K562 (cell line): ENCODE data around the gene AGAP1. TPM values are rescaled to one million over a fixed set of nuclear protein-coding genes. Genes with fewer than 3 reads are reported as not detected.

Experiments
- ATAC-seq: fragments of 200-7000 bp; cut with Tn5 transposase; 3 replicates; pipeline ENCODE4 v1.9.1; 2020; ENCODE audit warnings: moderate library complexity
- BruUV-seq: library from RNA; stranded (reverse); fragments of 400-500 nt; replicated peaks from 2 replicates; lab custom pipeline; 2021; lab: Mats Ljungman, UMichigan
- CTCF ChIA-PET: fragments of 300-600 bp; formaldehyde crosslinking; extraction: SDS; loops from one replicate; lab custom pipeline; 2021; ENCODE audit warnings: low intra/inter-chr PET ratio; lab: Yijun Ruan, JAX
- POLR2A ChIA-PET: fragments of 300-600, 350-650 bp; sonication (Branson Sonifier 250); formaldehyde crosslinking; extraction: SDS; loops from one replicate; lab custom pipeline; 2021; ENCODE audit warnings: antibody characterized with exemption, inconsistent platforms; lab: Yijun Ruan, JAX
- DNase-seq, 4 experiments: peaks; one replicate each; pipeline versions ENCODE4 v3.0.0 to v3.0.0-alpha.2; 2011 to 2018; ENCODE audit warnings: low spot score in 3 of 4, mixed read lengths in 3 of 4; ENCODE audit errors: extremely low read depth in 1 of 4
- FAIRE-seq: peaks from 2 replicates; lab custom pipeline; 2011; peaks lifted over from hg19 to GRCh38; lab: Jason Lieb, UNC
- H2AFZ ChIP-seq: 2 replicates; pipeline ENCODE4 v1.6.0; 2011; ENCODE audit warnings: low read depth, low read length, control low read depth, inconsistent platforms
- H3K27ac ChIP-seq: fragments of 200-600 bp; 3 replicates; pipeline ENCODE4 v1.8.0; 2011; ENCODE audit warnings: low read depth, mild to moderate bottlenecking, control low read depth, inconsistent platforms, low read length, moderate library complexity, mixed read lengths; ENCODE audit errors: extremely low read depth
- H3K27me3 ChIP-seq, 2 experiments: fragments of 300-600 bp in 1 of 2; 2 replicates in 1 of 2; 3 replicates in 1 of 2; pipeline versions ENCODE4 v1.6.0 to v1.8.0; 2011; ENCODE audit warnings: inconsistent platforms in 2 of 2, low read length in 2 of 2, mild to moderate bottlenecking in 1 of 2, mixed read lengths in 1 of 2, moderate library complexity in 1 of 2; ENCODE audit not compliant: control insufficient read depth in 2 of 2, insufficient read depth in 2 of 2
- H3K36me3 ChIP-seq: fragments of 300-600 bp; 3 replicates; pipeline ENCODE4 v1.8.0; 2011; ENCODE audit warnings: mild to moderate bottlenecking, low read length, inconsistent platforms; ENCODE audit not compliant: control insufficient read depth, insufficient read depth
- H3K4me1 ChIP-seq, 2 experiments: fragments of 200-600 bp in 1 of 2; replicated peaks in 1 of 2; 2 replicates in 1 of 2; 3 replicates in 1 of 2; pipeline versions ENCODE4 v1.5.1 to v1.8.0; 2011; ENCODE audit warnings: inconsistent platforms in 2 of 2, low read length in 2 of 2, mild to moderate bottlenecking in 1 of 2, mixed read lengths in 1 of 2, moderate library complexity in 1 of 2; ENCODE audit not compliant: control insufficient read depth in 2 of 2, insufficient read depth in 2 of 2
- H3K4me2 ChIP-seq: 2 replicates; pipeline ENCODE4 v1.6.1; 2011; ENCODE audit warnings: low read length, control low read depth, inconsistent platforms, mixed read lengths; ENCODE audit not compliant: insufficient read depth
- H3K4me3 ChIP-seq: fragments of 200-600 bp; sonication (generic), shearing (Covaris generic); 2 replicates; pipeline ENCODE4 v1.5.1; 2016; ENCODE audit warnings: control low read depth, inconsistent platforms
- H3K79me2 ChIP-seq: fragments of 200-600 bp; 3 replicates; pipeline ENCODE4 v1.8.0; 2011; ENCODE audit warnings: low read length, inconsistent platforms; ENCODE audit not compliant: control insufficient read depth, insufficient read depth
- H3K9ac ChIP-seq, 2 experiments: 2 replicates each; pipeline versions ENCODE4 v1.6.0 to v1.6.1; 2011; ENCODE audit warnings: low read depth in 2 of 2, low read length in 2 of 2, control low read depth in 1 of 2, inconsistent platforms in 1 of 2, mild to moderate bottlenecking in 1 of 2, mixed read lengths in 1 of 2; ENCODE audit not compliant: insufficient read depth in 1 of 2
- H3K9me1 ChIP-seq: one replicate; pipeline ENCODE4 v1.6.0; 2011; ENCODE audit warnings: inconsistent platforms, mild to moderate bottlenecking, low read length, moderate library complexity; ENCODE audit not compliant: control insufficient read depth, insufficient read depth
- H3K9me3 ChIP-seq: replicated peaks from 2 replicates; pipeline ENCODE4 v1.5.1; 2011; ENCODE audit warnings: low read depth, low read length, inconsistent platforms; ENCODE audit not compliant: control insufficient read depth, insufficient read depth
- H4K20me1 ChIP-seq: replicated peaks from 2 replicates; pipeline ENCODE4 v1.6.1; 2011; ENCODE audit warnings: low read length, inconsistent platforms, mixed read lengths; ENCODE audit not compliant: control insufficient read depth, insufficient read depth
- TOE1 ChIP-seq, 2 experiments: fragments of 450-650 bp in 1 of 2; sonication (generic) in 1 of 2; formaldehyde crosslinking in 1 of 2; IDR thresholded peaks; 2 replicates each; pipeline versions ENCODE4 v1.7.1 to v1.8.0; 2016 to 2022; ENCODE audit warnings: borderline replicate concordance in 2 of 2, mild to moderate bottlenecking in 2 of 2, antibody characterized with exemption in 1 of 2, inconsistent platforms in 1 of 2, low read depth in 1 of 2, missing genetic modification reagents in 1 of 2, moderate library complexity in 1 of 2
- ZNF384 ChIP-seq: IDR thresholded peaks from 2 replicates; pipeline ENCODE4 v1.6.1; 2012; ENCODE audit warnings: low read depth, low read length, improper control_type of control experiment
- WGBS: fragments of 100-300 bp; shearing (Covaris generic); methylation state at CpG from one replicate; pipeline ENCODE4 v1.1.6; 2016; ENCODE audit warnings: low coverage, mixed read lengths; ENCODE audit not compliant: insufficient coverage; ENCODE audit errors: missing lambda C conversion rate; 5-methylcytosine and 5-hydroxymethylcytosine counted together
- in situ Hi-C: fragments of 300-500 bp; cut with MboI; formaldehyde crosslinking; loops from 4 replicates; pipeline ENCODE4 v1.15.0; 2018; ENCODE audit warnings: inconsistent platforms, mixed read lengths
- intact Hi-C: fragments of 100-400 bp; cut with micrococcal nuclease; formaldehyde crosslinking; loops from 2 replicates; pipeline ENCODE4 v1.14.2; 2022
- polyA plus RNA-seq, 8 experiments: library from polyadenylated mRNA; depleted of rRNA in 4 of 8; stranded (reverse) in 5 of 8; unstranded in 3 of 8; fragments of >200 nt; fragmentation: Nextera tagmentation in 2 of 8; fragmentation: Illumina TruSeq in 1 of 8; extraction: Ambion mirVana in 2 of 8; extraction: Trizol in 1 of 8; gene quantifications; 2 replicates each; pipeline versions ENCODE4 v1.2.1 to v1.2.3, GENCODE V29; 2011 to 2014; ENCODE audit warnings: inconsistent platforms in 1 of 8, missing spikeins in 1 of 8
- total RNA-seq, 7 experiments: library from RNA; depleted of rRNA in 6 of 7; stranded (reverse); fragments of >200 nt in 6 of 7; fragmentation: Illumina TruSeq in 2 of 7; extraction: Trizol in 2 of 7; gene quantifications; 2 replicates each; pipeline versions ENCODE4 v1.2.1 to v1.2.3, GENCODE V29; 2011 to 2021; ENCODE audit warnings: low replicate concordance in 1 of 7
- TF ChIP-seq, protein P1 (sequence below): fragments of 450-650 bp; formaldehyde crosslinking; IDR thresholded peaks from 2 replicates; pipeline ENCODE4 v1.4.0; 2020; ENCODE audit warnings: mild to moderate bottlenecking, moderate library complexity
- TF ChIP-seq, protein P2 (sequence below), 3 experiments: IDR thresholded peaks in 2 of 3; conservative IDR thresholded peaks in 1 of 3; 2 replicates each; pipeline ENCODE4 v1.5.1; 2011 to 2012; ENCODE audit warnings: low read length in 3 of 3, mild to moderate bottlenecking in 3 of 3, control low read depth in 2 of 3, improper control_type of control experiment in 1 of 3, inconsistent platforms in 1 of 3, low read depth in 1 of 3, mixed read lengths in 1 of 3, moderate library complexity in 1 of 3; ENCODE audit not compliant: insufficient read depth in 2 of 3

The AGAP1 gene
- total and polyA plus RNA-seq, 9 of the 15 experiments (the other 6 are each of a cell fraction or from before 2014, with no cell fraction given): 1.3 to 24.0 (median 10.6) TPM

DNA sequence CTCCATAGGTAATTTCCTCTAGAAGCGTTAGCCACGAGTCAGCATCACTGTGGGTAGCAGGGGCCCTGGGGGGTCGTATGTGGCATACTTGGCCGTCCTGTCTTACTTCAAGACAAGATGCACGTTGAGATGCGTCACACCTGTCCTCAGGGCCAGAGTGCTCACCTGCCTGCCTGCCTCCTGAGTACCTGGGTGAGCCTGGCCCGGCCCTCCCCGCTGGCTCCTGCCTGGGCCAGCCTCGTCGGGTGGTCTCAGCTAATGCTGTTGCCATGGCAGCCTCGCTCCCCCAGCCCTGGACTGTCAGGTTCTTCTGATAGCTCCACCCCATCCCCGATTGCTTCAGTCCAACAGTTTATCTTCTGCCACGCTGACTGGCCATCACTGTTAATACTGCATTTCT is 441.9 kb downstream of the AGAP1 start (continued):
- TF ChIP-seq, protein P1, sequence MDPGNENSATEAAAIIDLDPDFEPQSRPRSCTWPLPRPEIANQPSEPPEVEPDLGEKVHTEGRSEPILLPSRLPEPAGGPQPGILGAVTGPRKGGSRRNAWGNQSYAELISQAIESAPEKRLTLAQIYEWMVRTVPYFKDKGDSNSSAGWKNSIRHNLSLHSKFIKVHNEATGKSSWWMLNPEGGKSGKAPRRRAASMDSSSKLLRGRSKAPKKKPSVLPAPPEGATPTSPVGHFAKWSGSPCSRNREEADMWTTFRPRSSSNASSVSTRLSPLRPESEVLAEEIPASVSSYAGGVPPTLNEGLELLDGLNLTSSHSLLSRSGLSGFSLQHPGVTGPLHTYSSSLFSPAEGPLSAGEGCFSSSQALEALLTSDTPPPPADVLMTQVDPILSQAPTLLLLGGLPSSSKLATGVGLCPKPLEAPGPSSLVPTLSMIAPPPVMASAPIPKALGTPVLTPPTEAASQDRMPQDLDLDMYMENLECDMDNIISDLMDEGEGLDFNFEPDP (CRISPR knock-in tag): no peak

DNA sequence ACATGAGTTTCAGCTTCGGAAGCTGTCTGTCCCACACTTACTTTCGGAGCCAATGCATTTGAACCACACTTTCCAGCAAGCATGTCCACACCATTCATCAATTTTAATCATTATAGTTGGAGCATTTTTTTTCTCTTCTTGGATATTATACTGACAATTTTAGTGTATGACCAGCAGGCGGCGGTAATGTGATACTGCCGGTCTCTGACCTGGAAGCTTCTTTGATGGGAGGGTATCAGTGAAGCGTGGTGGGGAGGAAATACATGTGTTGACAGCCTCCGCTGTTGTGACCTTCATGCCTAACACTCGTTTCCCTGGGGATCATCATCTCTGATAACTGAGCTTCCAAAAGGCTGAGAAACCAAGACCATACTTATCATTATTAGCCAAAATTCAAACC is 442.6 kb downstream of the AGAP1 start:
- WGBS: 68% methylated on average over 8 of the region's 8 CpGs

More for the DNA sequence above, 442.6 kb downstream of the AGAP1 start:
- Histone ChIP-seq H3K4me1 (peaks cover 0 to 9% of the 10 kb centered on the region in 2 experiments; a peak in 3 of 5 replicates), H3K4me3 (no peak overlapping the region), H3K27me3 (no peaks in the 10 kb centered on the region), H3K9me3 (0 out of 2 replicates have a peak, but pooled peaks cover 4% of the 10 kb centered on the region), H3K79me2 (no peaks in the 10 kb centered on the region), H3K27ac (no peak overlapping the region), H2AFZ (no peak overlapping the region), H3K9ac (no peak overlapping the region), H3K36me3 (peaks cover 5% of the 10 kb centered on the region; the same call in 1 of the 3 replicates), H3K4me2 (no peak overlapping the region), H3K9me1 (no peaks in the 10 kb centered on the region), H4K20me1 (peaks cover 11% of the 10 kb centered on the region; the same call in 1 of the 2 replicates)
- ATAC-seq (no peak), DNase-seq (peak; percentile 9 to 30 (median 24)), FAIRE-seq (no peak)
- CTCF ChIA-PET: interaction anchor here (0.7 kb wide), 1 partner anchor 229 kb away, joined by 3 read pairs; no protein-coding TSS in a partner anchor
- in situ Hi-C loops: no loop called here
- POLR2A ChIA-PET: no interaction called here
- BruUV-seq: no TSS peak
- intact Hi-C loops: no loop called here
- TF ChIP-seq ZNF384 (0 out of 2 replicates have a peak, but pooled peaks have one; percentile 39), TOE1 (IDR thresholded peaks at IDR 0.05; ENCODE audit: borderline replicate concordance) (no peak), TOE1 (CRISPR knock-in tag; IDR thresholded peaks at IDR 0.05; ENCODE audit: borderline replicate concordance, low read depth) (no peak)
- TF ChIP-seq, protein P2, sequence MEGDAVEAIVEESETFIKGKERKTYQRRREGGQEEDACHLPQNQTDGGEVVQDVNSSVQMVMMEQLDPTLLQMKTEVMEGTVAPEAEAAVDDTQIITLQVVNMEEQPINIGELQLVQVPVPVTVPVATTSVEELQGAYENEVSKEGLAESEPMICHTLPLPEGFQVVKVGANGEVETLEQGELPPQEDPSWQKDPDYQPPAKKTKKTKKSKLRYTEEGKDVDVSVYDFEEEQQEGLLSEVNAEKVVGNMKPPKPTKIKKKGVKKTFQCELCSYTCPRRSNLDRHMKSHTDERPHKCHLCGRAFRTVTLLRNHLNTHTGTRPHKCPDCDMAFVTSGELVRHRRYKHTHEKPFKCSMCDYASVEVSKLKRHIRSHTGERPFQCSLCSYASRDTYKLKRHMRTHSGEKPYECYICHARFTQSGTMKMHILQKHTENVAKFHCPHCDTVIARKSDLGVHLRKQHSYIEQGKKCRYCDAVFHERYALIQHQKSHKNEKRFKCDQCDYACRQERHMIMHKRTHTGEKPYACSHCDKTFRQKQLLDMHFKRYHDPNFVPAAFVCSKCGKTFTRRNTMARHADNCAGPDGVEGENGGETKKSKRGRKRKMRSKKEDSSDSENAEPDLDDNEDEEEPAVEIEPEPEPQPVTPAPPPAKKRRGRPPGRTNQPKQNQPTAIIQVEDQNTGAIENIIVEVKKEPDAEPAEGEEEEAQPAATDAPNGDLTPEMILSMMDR (IDR thresholded peaks at IDR 0.05 in 2 of 3, conservative IDR thresholded peaks at IDR 0.05 in 1 of 3; ENCODE audit: insufficient read depth in 2 of 3, low read depth in 1 of 3, low read length in 3 of 3): peak in 2 of 3 experiments; percentile 45 to 53; a peak in 4 of 6 replicates
